GM23338 (cell line): ENCODE data around the gene FRMD1. TPM values are rescaled to one million over a fixed set of nuclear protein-coding genes. Genes with fewer than 3 reads are reported as not detected.

ENCODE experiments used
- ATAC-seq: fragments of 200-7000 bp; cut with Tn5 transposase; 3 replicates; pipeline ENCODE4 v1.9.1; 2020
- DNase-seq: peaks from one replicate; pipeline ENCODE4 v3.0.0-alpha.2; 2015; ENCODE audit warnings: low spot score
- H2AFZ ChIP-seq: fragments of 200-600 bp; sonication (generic); 2 replicates; pipeline ENCODE4 v1.8.0; 2016; ENCODE audit warnings: antibody characterized with exemption, mild to moderate bottlenecking, moderate library complexity
- H3F3A ChIP-seq: fragments of 200-600 bp; sonication (generic); replicated peaks from 2 replicates; pipeline ENCODE4 v1.8.0; 2017; ENCODE audit warnings: antibody characterized with exemption, mixed run types, low read depth
- H3K27ac ChIP-seq: fragments of 200-600 bp; sonication (generic); 2 replicates; pipeline ENCODE4 v1.6.1; 2016; ENCODE audit warnings: low read depth
- H3K27me3 ChIP-seq: fragments of 200-600 bp; sonication (generic); 2 replicates; pipeline ENCODE4 v1.8.0; 2016; ENCODE audit warnings: mild to moderate bottlenecking, mixed run types, moderate library complexity; ENCODE audit not compliant: insufficient read depth
- H3K36me3 ChIP-seq: fragments of 200-600 bp; sonication (generic); 2 replicates; pipeline ENCODE4 v1.8.0; 2016; ENCODE audit warnings: mild to moderate bottlenecking; ENCODE audit not compliant: insufficient read depth
- H3K4me1 ChIP-seq: fragments of 200-600 bp; sonication (generic); 2 replicates; pipeline ENCODE4 v1.8.0; 2016; ENCODE audit warnings: mild to moderate bottlenecking, moderate library complexity; ENCODE audit not compliant: insufficient read depth
- H3K4me2 ChIP-seq: fragments of 200-600 bp; sonication (generic); 2 replicates; pipeline ENCODE4 v1.7.1; 2017; ENCODE audit warnings: mixed run types
- H3K4me3 ChIP-seq: fragments of 200-600 bp; sonication (generic); 2 replicates; pipeline ENCODE4 v1.6.1; 2016; ENCODE audit warnings: mixed run types
- H3K79me2 ChIP-seq: fragments of 200-600 bp; sonication (generic); replicated peaks from 2 replicates; pipeline ENCODE4 v1.8.0; 2017; ENCODE audit warnings: mild to moderate bottlenecking; ENCODE audit not compliant: insufficient read depth
- H3K9me2 ChIP-seq: fragments of 200-600 bp; sonication (generic); 2 replicates; pipeline ENCODE4 v1.8.0; 2017; ENCODE audit not compliant: insufficient read depth
- H4K20me1 ChIP-seq: fragments of 200-600 bp; sonication (generic); replicated peaks from 2 replicates; pipeline ENCODE4 v1.8.0; 2017; ENCODE audit warnings: mild to moderate bottlenecking; ENCODE audit not compliant: insufficient read depth
- H3K27ac Mint-ChIP-seq: 2 replicates; pipeline ENCODE4 v1.8.0; 2020; ENCODE audit warnings: inconsistent platforms, mild to moderate bottlenecking, moderate library complexity, mixed read lengths
- H3K27me3 Mint-ChIP-seq: 3 replicates; pipeline ENCODE4 v1.8.0; 2022; ENCODE audit warnings: low read depth, mild to moderate bottlenecking, moderate library complexity, mixed read lengths, inconsistent platforms; ENCODE audit not compliant: insufficient read depth, poor library complexity
- H3K36me3 Mint-ChIP-seq: 3 replicates; pipeline ENCODE4 v1.8.0; 2021; ENCODE audit warnings: low read depth, mild to moderate bottlenecking, inconsistent platforms, moderate library complexity, mixed read lengths
- H3K4me1 Mint-ChIP-seq: 3 replicates; pipeline ENCODE4 v1.8.0; 2020; ENCODE audit warnings: mild to moderate bottlenecking, inconsistent platforms, mixed read lengths
- H3K4me3 Mint-ChIP-seq: 3 replicates; pipeline ENCODE4 v1.8.0; 2021; ENCODE audit warnings: moderate library complexity, mild to moderate bottlenecking, inconsistent platforms, mixed read lengths
- H3K9me3 Mint-ChIP-seq: 3 replicates; pipeline ENCODE4 v1.8.0; 2020; ENCODE audit warnings: moderate library complexity, mild to moderate bottlenecking, inconsistent platforms, mixed read lengths
- EZH2 ChIP-seq: fragments of 200-600 bp; sonication (generic); IDR thresholded peaks from one replicate; pipeline ENCODE4 v1.8.0; 2017; ENCODE audit warnings: antibody characterized with exemption, mild to moderate bottlenecking, low read depth; ENCODE audit not compliant: unreplicated experiment
- EZH2phosphoT487 ChIP-seq: fragments of 200-600 bp; sonication (generic); IDR thresholded peaks from one replicate; pipeline ENCODE4 v1.8.1; 2018; ENCODE audit warnings: antibody characterized with exemption; ENCODE audit not compliant: unreplicated experiment
- POLR2AphosphoS5 ChIP-seq: IDR thresholded peaks from 2 replicates; pipeline ENCODE4 v1.6.1; 2016; ENCODE audit warnings: antibody characterized with exemption, low read depth
- STAT1 ChIP-seq: IDR thresholded peaks from one replicate; pipeline ENCODE4 v1.6.1; 2016; ENCODE audit warnings: antibody characterized with exemption; ENCODE audit not compliant: unreplicated experiment
- ZNF114 ChIP-seq: fragments of 250-450 bp; sonication (Bioruptor Pico); IDR thresholded peaks from 2 replicates; pipeline ENCODE4 v1.5.0; 2020; ENCODE audit warnings: mild to moderate bottlenecking, moderate library complexity
- ZNF331 ChIP-seq: fragments of 250-450 bp; sonication (Bioruptor Pico); IDR thresholded peaks from 2 replicates; pipeline ENCODE4 v1.5.0; 2020; ENCODE audit warnings: low read depth, mild to moderate bottlenecking, moderate library complexity
- ZNF462 ChIP-seq: fragments of 250-450 bp; sonication (Bioruptor Pico); IDR thresholded peaks from 2 replicates; pipeline ENCODE4 v1.5.0; 2020; ENCODE audit warnings: mild to moderate bottlenecking, moderate library complexity
- polyA plus RNA-seq: library from polyadenylated mRNA; unstranded; fragments of >200 nt; fragmentation: Nextera tagmentation; extraction: Ambion mirVana; gene quantifications from 2 replicates; pipeline ENCODE4 v1.2.1, GENCODE V29; 2016
- total RNA-seq: library from RNA; depleted of rRNA; stranded (reverse); fragments of >200 nt; shearing (Covaris generic); gene quantifications from 2 replicates; pipeline ENCODE4 v1.2.3, GENCODE V29; 2014
- TF ChIP-seq, protein P1 (sequence below), 2 experiments: fragments of 200-600 bp in 1 of 2; sonication (generic) in 1 of 2; conservative IDR thresholded peaks; 2 replicates each; pipeline versions ENCODE4 v1.5.1 to v1.6.1; 2016 to 2017; ENCODE audit warnings: antibody characterized with exemption in 2 of 2, low read depth in 2 of 2, mild to moderate bottlenecking in 2 of 2, moderate library complexity in 1 of 2
- TF ChIP-seq, protein P2 (sequence below): IDR thresholded peaks from one replicate; pipeline ENCODE4 v1.6.1; 2018; ENCODE audit warnings: antibody characterized with exemption; ENCODE audit not compliant: unreplicated experiment

Gene FRMD1
- total and polyA plus RNA-seq, 2 experiments from 2014 or later: 1.0 to 2.0 TPM

DNA sequence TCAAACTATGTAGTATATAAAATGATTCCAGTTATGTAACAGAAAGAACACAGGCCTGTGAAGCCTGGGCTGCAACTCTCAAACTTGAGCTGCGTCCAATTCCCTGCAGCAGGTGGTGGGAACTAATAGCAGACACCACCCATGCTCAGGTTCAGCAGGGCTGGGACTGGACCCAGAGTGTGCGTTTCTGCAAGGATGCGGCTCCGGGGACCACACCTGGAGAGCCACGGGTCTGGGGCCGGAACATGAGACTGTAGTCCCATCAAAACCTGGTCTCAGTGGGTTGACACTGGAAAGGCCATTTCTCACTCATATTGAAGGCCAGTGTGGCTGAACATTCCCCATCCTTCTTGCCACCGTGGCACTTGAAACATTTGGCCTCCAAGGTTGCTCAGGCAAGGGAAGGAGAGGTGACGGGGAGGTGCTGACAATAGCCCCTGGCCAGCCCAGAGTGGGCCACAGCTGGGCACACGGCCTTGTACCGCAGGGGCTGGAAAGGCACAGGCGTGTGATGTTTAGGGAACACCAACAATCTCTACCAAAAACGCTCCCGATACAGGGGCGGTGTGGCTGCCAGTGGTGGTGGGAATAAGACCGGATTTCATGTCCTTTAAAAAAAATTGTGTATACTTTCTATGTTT is 38.0 kb downstream of the FRMD1 start:
- Histone ChIP-seq H3F3A (peaks cover 2% of the 10 kb centered on the region; the same call in 1 of the 2 replicates), H3K36me3 (peaks cover 13% of the 10 kb centered on the region; the same call in 1 of the 2 replicates), H3K79me2 (no peaks in the 10 kb centered on the region), H3K4me1 (peaks cover 7% of the 10 kb centered on the region), H3K27me3 (no peaks in the 10 kb centered on the region), H2AFZ (no peak overlapping the region), H3K9me2 (peaks cover 4% of the 10 kb centered on the region; the same call in 1 of the 2 replicates), H3K27ac (no peak overlapping the region), H3K4me3 (no peak overlapping the region), H4K20me1 (no peaks in the 10 kb centered on the region), H3K4me2 (no peak overlapping the region)
- no peak for TF ChIP-seq STAT1
- no peak for TF ChIP-seq ZNF114 (CRISPR knock-in tag)
- TF ChIP-seq EZH2phosphoT487: no peak
- H3K4me1 Mint-ChIP-seq: peaks cover 5% of the 10 kb centered on the region
- peaks cover 57% of the 10 kb centered on the region for H3K9me3 Mint-ChIP-seq
- H3K4me3 Mint-ChIP-seq: no peak overlapping the region
- peaks cover 38% of the 10 kb centered on the region for H3K36me3 Mint-ChIP-seq
- DNase-seq: no peak
- no peak overlapping the region for H3K27ac Mint-ChIP-seq
- H3K27me3 Mint-ChIP-seq: peaks cover 3% of the 10 kb centered on the region
- ATAC-seq: no peak

DNA sequence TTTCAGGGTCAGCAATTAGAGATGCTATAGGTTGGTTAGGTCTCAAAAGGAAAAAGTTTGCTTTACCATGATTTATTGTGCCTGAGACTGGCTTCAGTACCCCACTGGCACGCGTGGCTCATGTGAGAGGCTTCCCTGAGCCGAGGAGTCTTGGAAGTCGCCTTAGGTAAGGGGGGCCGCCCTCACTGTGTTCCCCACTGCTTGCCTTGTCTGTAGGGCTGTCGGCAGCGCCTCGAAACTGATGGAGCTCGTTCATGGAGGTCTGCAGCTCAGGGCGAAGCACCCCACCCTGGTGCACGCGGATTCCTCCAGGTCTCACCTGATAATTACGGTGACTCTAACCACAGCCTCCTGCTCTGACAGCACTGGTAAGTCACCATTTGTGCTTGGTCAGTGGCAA is 39.2 kb downstream of the FRMD1 start:
- H3F3A ChIP-seq: peaks cover 8% of the 10 kb centered on the region; the same call in 1 of the 2 replicates
- H3K4me1 ChIP-seq: peaks cover 13% of the 10 kb centered on the region
- Mint-ChIP-seq H3K4me3 (no peak overlapping the region), H3K36me3 (peaks cover 38% of the 10 kb centered on the region), H3K27ac (no peak overlapping the region), H3K27me3 (peaks cover 13% of the 10 kb centered on the region), H3K4me1 (peaks cover 14% of the 10 kb centered on the region), H3K9me3 (peaks cover 61% of the 10 kb centered on the region)
- no peaks in the 10 kb centered on the region for H3K79me2 ChIP-seq
- peaks cover 13% of the 10 kb centered on the region; the same call in 1 of the 2 replicates for H3K36me3 ChIP-seq
- DNase-seq (no peak), ATAC-seq (no peak)
- H4K20me1 ChIP-seq: no peaks in the 10 kb centered on the region
- H3K4me3 ChIP-seq: no peak overlapping the region
- H3K27ac ChIP-seq: no peak overlapping the region
- H2AFZ ChIP-seq: no peak overlapping the region
- peaks cover 4% of the 10 kb centered on the region; the same call in 1 of the 2 replicates for H3K9me2 ChIP-seq
- H3K4me2 ChIP-seq: no peak overlapping the region
- no peaks in the 10 kb centered on the region; the same call in 1 of the 2 replicates for H3K27me3 ChIP-seq
- TF ChIP-seq EZH2 (no peak), EZH2phosphoT487 (no peak), ZNF114 (CRISPR knock-in tag) (no peak), POLR2AphosphoS5 (no peak), ZNF331 (CRISPR knock-in tag) (no peak), ZNF462 (CRISPR knock-in tag) (no peak), STAT1 (no peak)
- TF ChIP-seq, protein P1, sequence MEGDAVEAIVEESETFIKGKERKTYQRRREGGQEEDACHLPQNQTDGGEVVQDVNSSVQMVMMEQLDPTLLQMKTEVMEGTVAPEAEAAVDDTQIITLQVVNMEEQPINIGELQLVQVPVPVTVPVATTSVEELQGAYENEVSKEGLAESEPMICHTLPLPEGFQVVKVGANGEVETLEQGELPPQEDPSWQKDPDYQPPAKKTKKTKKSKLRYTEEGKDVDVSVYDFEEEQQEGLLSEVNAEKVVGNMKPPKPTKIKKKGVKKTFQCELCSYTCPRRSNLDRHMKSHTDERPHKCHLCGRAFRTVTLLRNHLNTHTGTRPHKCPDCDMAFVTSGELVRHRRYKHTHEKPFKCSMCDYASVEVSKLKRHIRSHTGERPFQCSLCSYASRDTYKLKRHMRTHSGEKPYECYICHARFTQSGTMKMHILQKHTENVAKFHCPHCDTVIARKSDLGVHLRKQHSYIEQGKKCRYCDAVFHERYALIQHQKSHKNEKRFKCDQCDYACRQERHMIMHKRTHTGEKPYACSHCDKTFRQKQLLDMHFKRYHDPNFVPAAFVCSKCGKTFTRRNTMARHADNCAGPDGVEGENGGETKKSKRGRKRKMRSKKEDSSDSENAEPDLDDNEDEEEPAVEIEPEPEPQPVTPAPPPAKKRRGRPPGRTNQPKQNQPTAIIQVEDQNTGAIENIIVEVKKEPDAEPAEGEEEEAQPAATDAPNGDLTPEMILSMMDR (conservative IDR thresholded peaks at IDR 0.05; ENCODE audit: low read depth in 2 of 2): no peak
- TF ChIP-seq, protein P2, sequence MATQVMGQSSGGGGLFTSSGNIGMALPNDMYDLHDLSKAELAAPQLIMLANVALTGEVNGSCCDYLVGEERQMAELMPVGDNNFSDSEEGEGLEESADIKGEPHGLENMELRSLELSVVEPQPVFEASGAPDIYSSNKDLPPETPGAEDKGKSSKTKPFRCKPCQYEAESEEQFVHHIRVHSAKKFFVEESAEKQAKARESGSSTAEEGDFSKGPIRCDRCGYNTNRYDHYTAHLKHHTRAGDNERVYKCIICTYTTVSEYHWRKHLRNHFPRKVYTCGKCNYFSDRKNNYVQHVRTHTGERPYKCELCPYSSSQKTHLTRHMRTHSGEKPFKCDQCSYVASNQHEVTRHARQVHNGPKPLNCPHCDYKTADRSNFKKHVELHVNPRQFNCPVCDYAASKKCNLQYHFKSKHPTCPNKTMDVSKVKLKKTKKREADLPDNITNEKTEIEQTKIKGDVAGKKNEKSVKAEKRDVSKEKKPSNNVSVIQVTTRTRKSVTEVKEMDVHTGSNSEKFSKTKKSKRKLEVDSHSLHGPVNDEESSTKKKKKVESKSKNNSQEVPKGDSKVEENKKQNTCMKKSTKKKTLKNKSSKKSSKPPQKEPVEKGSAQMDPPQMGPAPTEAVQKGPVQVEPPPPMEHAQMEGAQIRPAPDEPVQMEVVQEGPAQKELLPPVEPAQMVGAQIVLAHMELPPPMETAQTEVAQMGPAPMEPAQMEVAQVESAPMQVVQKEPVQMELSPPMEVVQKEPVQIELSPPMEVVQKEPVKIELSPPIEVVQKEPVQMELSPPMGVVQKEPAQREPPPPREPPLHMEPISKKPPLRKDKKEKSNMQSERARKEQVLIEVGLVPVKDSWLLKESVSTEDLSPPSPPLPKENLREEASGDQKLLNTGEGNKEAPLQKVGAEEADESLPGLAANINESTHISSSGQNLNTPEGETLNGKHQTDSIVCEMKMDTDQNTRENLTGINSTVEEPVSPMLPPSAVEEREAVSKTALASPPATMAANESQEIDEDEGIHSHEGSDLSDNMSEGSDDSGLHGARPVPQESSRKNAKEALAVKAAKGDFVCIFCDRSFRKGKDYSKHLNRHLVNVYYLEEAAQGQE: no peak
